Measurements from ENCODE around the gene HYKK. TPM values are rescaled to one million over a fixed set of nuclear protein-coding genes. Genes with fewer than 3 reads are reported as not detected.

HYKK gene
- total and polyA plus RNA-seq, 10 donors: 1.1 to 4.7 (median 2.0) TPM

- TF ChIP-seq CTCF (IDR thresholded peaks at IDR 0.05 in 8 of 11, conservative IDR thresholded peaks at IDR 0.05 in 3 of 11) (no peak), POLR2A (IDR thresholded peaks at IDR 0.05) (no peak), POLR2AphosphoS5 (IDR thresholded peaks at IDR 0.05) (no peak)
- intact Hi-C loops (cut with DNase I; ENCODE audit: low total_unique reads): no loop called here
- no peaks in the 10 kb centered on the region for H3K27me3 ChIP-seq (replicated peaks in 1 of 7)
- no peaks in the 10 kb centered on the region for H3K4me1 ChIP-seq
- WGBS, 5 donors: 84 to 94% (median 88%) methylated on average over 5 of the region's 5 CpGs
- H3K9me3 ChIP-seq: peaks cover 0 to 8% (median 0%) of the 10 kb centered on the region in 8 donors
- H3K4me3 ChIP-seq: no peak overlapping the region
- no peak for DNase-seq
- H3K27ac ChIP-seq: no peak overlapping the region
- no peaks in the 10 kb centered on the region for H3K36me3 ChIP-seq
Measured at GRCh38 chr15:78527325-78527724, 19.9 kb downstream of the HYKK start.

GRCh38 chr15:78533331-78533730, 26.0 kb downstream of the HYKK start:
- no peaks in the 10 kb centered on the region for H3K4me1 ChIP-seq
- no peak for TF ChIP-seq POLR2A (IDR thresholded peaks at IDR 0.05)
- no peak for TF ChIP-seq CTCF (IDR thresholded peaks at IDR 0.05 in 8 of 11, conservative IDR thresholded peaks at IDR 0.05 in 3 of 11)
- TF ChIP-seq POLR2AphosphoS5 (IDR thresholded peaks at IDR 0.05): no peak
- no peak overlapping the region for H3K4me3 ChIP-seq
- H3K36me3 ChIP-seq: no peaks in the 10 kb centered on the region
- H3K27ac ChIP-seq: no peak overlapping the region
- H3K27me3 ChIP-seq (replicated peaks in 1 of 7): no peaks in the 10 kb centered on the region
- WGBS, 5 donors: 65 to 78% (median 73%) methylated on average over 2 of the region's 2 CpGs
- no peaks in the 10 kb centered on the region for H3K9me3 ChIP-seq
- DNase-seq: no peak
- intact Hi-C loops (cut with DNase I; ENCODE audit: low total_unique reads): no loop called here

GRCh38 chr15:78536134-78536533, 28.8 kb downstream of the HYKK start:
- Histone ChIP-seq H3K9me3 (no peaks in the 10 kb centered on the region), H3K27ac (no peak overlapping the region), H3K4me1 (peaks cover 0 to 13% (median 7%) of the 10 kb centered on the region in 6 donors), H3K4me3 (no peak overlapping the region), H3K27me3 (replicated peaks in 1 of 7) (no peaks in the 10 kb centered on the region), H3K36me3 (no peaks in the 10 kb centered on the region)
- DNase-seq: no peak
- TF ChIP-seq CTCF (IDR thresholded peaks at IDR 0.05 in 8 of 11, conservative IDR thresholded peaks at IDR 0.05 in 3 of 11): no peak
- no peak for TF ChIP-seq POLR2A (IDR thresholded peaks at IDR 0.05)
- 93 to 100% (median 95%) methylated on average over 1 of the region's 1 CpG for WGBS, 5 donors
- intact Hi-C loops (cut with DNase I; ENCODE audit: low total_unique reads): no loop called here

- Histone ChIP-seq H3K4me3 (no peak overlapping the region), H3K27ac (no peak overlapping the region), H3K9me3 (no peaks in the 10 kb centered on the region), H3K27me3 (replicated peaks in 1 of 7) (no peaks in the 10 kb centered on the region), H3K36me3 (peaks cover 0 to 7% (median 1%) of the 10 kb centered on the region in 6 donors), H3K4me1 (peaks cover 11 to 25% (median 20%) of the 10 kb centered on the region in 6 donors)
- TF ChIP-seq POLR2A (IDR thresholded peaks at IDR 0.05) (no peak), POLR2AphosphoS5 (IDR thresholded peaks at IDR 0.05) (no peak), CTCF (IDR thresholded peaks at IDR 0.05 in 8 of 11, conservative IDR thresholded peaks at IDR 0.05 in 3 of 11) (no peak)
- DNase-seq: no peak
- intact Hi-C loops (cut with DNase I; ENCODE audit: low total_unique reads): no loop called here
- WGBS, 5 donors: 88 to 96% (median 91%) methylated on average over 5 of the region's 5 CpGs
Measured at GRCh38 chr15:78537266-78537905, 30.0 kb downstream of the HYKK start.
